Measurements from ENCODE around the gene SMLR1.

DNA sequence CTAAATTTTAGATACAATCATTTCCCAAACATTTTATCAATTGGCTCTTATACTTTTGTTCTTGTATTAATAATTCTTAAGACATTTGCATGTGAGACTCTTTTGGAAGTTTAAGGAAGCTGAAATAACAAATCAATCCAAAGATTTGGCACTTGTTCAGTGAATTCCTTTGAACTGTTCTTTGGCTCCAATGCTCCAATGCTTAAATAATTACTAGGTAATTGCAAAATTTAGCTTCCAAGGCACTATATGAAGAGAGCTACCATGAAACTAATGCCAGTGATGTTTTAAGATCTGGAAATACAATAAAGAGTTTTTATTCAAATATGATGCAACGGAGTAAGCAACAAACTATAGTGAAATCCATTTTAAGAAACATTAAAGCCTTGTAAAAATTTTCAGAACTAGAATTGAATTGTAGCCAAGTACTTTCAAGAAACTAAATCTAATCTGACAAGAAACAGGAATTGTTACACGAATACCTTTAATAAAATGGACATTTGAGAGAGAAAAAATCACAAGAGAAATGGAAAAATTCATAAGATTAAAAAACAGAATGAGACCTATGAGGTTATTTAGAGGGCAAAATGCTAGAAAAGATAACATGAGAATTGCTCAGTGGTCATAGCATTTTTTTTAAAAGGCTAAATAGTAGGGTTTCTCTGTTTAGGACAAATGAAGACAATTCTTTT is 43.6 kb upstream of the SMLR1 start:
- no peak for TF ChIP-seq EZH2phosphoT487 (IDR thresholded peaks at IDR 0.05; ENCODE audit: borderline replicate concordance)
- TF ChIP-seq, protein P1, sequence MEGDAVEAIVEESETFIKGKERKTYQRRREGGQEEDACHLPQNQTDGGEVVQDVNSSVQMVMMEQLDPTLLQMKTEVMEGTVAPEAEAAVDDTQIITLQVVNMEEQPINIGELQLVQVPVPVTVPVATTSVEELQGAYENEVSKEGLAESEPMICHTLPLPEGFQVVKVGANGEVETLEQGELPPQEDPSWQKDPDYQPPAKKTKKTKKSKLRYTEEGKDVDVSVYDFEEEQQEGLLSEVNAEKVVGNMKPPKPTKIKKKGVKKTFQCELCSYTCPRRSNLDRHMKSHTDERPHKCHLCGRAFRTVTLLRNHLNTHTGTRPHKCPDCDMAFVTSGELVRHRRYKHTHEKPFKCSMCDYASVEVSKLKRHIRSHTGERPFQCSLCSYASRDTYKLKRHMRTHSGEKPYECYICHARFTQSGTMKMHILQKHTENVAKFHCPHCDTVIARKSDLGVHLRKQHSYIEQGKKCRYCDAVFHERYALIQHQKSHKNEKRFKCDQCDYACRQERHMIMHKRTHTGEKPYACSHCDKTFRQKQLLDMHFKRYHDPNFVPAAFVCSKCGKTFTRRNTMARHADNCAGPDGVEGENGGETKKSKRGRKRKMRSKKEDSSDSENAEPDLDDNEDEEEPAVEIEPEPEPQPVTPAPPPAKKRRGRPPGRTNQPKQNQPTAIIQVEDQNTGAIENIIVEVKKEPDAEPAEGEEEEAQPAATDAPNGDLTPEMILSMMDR (conservative IDR thresholded peaks at IDR 0.05; ENCODE audit: low read length): no peak
